Stimulated activated CD4-positive, alpha-beta T cell treated with anti-CD3 and anti-CD28 coated beads, Interleukin-12 subunit alpha, Interleukin-12 subunit beta, amount 100 ng/mL, for 48 hours (primary cell): ENCODE measurements around the gene DLGAP1.

ENCODE experiments used
- DNase-seq, 3 donors: peaks; one replicate each; pipeline ENCODE4 v3.0.0-alpha.2; 2020; ENCODE audit warnings: low read depth in 2 of 3, low spot score in 1 of 3

DLGAP1 gene

DNA sequence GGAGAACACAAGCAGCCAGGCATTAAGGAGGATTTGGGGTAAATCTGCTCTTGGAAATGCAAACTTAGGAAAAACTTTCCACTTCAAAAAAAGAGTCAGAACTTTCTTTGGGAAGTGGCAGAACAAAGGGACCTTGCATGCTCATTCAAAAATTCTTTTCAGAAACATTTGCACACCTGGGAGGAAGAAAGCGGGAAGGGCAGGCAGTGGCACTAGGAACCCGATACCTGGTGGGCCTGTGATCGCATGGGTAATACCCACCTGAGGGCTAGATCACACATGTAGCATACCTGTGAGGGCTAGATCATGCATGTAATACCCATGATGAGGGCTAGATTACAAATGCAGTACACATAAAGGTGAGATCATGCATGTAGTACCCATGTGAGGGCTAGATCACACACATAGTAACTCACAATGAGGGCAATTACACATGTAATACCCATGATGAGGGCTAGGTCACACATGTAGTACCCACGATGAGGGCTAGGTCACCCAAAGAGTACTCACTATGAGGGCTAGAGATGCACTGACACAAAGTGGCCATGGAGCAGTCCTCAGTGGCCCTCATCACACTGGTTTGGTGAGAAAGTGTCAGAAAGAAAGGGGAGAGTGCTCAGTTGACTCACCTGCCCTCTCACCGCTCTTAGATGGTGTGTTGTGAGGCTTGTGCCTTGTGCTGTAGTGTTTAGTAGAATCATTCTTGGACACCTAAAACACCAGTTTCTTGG, 212.5 kb downstream of the DLGAP1 start:
- no peak for DNase-seq

GRCh38 chr18:4241090-4241617, 214.0 kb downstream of the DLGAP1 start:
- DNase-seq, result no peak

DNA sequence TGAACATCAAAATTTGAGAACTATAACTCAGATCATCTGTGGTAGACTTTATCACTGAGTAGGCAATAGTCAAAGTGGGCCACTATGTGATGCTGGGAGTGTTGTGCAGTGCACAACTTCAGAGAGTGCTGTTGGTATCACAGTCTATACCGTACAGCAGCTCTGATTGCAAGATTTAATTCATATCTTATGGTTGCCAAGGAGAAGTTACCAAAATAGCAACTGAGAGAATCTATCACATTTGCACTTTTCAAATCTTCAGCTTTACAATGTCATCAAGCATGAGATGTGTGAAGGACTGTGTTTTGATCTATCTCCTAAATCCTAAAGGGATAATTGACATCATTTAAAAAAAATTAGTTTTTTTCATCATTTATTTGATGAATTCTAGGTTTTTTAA, 216.1 kb downstream of the DLGAP1 start:
- no peak for DNase-seq

GRCh38 chr18:4237664-4238041, 217.5 kb downstream of the DLGAP1 start:
- no peak for DNase-seq

DNA sequence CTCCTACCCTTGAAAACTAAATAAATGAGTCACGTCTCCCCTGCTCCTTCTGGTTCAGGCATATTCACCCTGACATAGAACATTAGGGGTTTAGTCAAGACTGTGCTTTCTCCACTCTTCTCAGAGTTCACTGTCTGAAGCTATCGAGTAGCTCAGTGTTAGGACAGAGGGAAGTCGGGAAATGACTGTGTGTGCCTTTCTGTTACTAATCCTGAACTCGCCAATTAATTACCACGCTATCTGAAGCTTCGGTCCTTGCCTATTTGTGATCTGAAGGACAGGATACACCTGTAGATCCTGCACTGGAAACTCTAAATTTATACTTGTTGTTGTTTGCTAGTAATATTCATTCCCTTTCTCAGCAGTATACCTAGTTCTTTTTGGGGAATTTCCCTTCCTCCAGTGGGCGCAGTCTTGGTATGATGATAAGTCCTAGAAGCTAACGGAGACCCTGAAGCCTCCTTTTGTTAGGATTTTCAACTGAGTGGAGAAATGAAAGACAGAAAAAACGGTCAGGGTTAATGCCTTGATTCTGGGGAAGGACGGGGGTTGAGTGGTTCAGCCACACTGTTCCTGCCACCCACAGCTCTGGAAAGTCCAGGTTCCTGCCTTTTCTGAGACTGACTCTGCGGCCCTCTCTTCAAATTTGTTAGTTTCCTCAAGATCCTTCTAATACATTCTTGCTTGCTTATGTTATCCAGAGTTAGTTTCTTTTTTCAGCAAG, 218.0 kb downstream of the DLGAP1 start:
- DNase-seq, result no peak

GRCh38 chr18:4233468-4233867, 221.6 kb downstream of the DLGAP1 start:
- no peak for DNase-seq

DNA sequence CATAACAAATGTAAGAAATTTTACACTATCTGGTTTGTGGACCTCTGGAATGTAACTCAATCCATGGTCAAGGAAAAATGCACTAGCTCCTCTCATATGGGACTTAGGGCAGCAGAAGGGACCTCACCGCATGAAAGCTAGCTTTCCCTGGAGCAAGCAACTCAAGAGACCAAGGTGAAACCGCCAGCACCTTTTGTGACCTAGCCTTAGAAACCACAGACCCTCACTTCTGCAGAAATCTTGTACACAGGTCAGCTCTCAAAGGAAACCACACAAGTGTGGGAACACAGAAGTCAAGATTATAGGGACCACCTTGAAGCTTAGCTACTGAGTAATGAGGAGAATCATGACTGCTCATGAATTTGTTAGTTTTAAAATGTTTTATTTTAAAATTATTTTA, 222.5 kb downstream of the DLGAP1 start:
- DNase-seq, result no peak

- DNase-seq, result no peak
These were observed 223.8 kb downstream of the DLGAP1 start for GRCh38 chr18:4231260-4231659.

GRCh38 chr18:4230450-4231168, 224.5 kb downstream of the DLGAP1 start:
- no peak for DNase-seq

DNA sequence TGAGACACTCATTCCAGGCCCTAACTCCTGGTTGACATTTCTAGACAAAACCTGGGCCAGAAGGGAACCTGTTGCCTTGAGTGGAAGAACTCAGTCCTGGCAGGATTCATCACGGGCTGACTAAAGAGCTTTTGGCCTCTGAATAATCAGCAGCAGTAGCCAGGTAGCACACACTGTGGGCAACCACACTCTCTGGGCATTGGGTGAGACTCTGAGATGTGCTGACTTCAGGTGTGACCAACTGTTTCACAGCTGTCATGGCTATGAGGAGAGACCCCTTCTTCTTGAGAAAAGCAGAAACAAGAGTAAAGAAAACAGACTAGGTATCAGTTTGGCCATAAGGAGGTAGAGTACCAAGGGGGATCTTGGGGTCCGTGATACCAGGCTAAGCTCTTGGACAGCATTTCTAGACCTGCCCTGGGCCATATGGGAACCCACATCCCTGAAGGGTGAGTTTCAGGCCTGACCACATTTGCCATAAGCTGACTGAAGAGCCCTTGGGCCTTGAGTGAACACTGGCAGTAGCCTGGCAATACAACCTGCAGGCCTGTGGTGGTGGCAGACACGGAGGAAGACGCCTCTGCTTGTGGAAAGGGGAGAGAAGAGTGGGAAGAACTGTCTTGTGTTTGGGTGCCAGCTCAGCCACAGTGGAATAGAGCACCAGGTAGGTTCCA, 230.9 kb downstream of the DLGAP1 start:
- no peak for DNase-seq

- no peak for DNase-seq
These were observed 243.8 kb downstream of the DLGAP1 start for GRCh38 chr18:4211111-4211837.

GRCh38 chr18:4208366-4208765, 246.7 kb downstream of the DLGAP1 start:
- DNase-seq, result no peak

DNA sequence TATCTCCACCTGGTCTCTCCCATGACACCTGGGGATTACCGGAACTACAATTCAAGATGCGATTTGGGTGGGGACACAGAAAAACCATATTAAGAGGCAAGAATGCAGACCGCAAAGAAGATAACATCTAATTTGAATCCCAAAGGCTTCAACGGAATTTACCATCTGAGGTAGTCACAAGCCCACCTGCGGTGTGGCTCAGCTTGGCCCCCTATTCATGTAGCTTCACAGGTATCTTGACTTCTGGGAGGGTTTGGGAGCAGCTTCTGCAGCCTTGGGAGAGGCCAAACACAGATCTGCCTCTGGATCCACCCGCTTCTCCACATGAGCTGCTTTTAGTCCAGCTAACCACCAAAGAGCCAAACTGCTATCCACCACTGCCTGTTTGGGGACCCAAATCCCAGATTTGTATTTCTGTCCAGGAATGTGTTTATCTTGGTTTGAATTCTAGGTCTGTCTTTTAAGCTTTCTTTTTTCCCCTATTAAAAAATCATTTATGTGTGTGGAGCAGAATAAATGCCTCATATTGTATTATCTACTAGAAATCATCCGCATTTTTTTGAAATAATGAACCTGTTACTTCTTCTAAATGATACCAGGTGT, 247.6 kb downstream of the DLGAP1 start:
- no peak for DNase-seq

GRCh38 chr18:4204438-4204720, 250.7 kb downstream of the DLGAP1 start:
- no peak for DNase-seq

DNA sequence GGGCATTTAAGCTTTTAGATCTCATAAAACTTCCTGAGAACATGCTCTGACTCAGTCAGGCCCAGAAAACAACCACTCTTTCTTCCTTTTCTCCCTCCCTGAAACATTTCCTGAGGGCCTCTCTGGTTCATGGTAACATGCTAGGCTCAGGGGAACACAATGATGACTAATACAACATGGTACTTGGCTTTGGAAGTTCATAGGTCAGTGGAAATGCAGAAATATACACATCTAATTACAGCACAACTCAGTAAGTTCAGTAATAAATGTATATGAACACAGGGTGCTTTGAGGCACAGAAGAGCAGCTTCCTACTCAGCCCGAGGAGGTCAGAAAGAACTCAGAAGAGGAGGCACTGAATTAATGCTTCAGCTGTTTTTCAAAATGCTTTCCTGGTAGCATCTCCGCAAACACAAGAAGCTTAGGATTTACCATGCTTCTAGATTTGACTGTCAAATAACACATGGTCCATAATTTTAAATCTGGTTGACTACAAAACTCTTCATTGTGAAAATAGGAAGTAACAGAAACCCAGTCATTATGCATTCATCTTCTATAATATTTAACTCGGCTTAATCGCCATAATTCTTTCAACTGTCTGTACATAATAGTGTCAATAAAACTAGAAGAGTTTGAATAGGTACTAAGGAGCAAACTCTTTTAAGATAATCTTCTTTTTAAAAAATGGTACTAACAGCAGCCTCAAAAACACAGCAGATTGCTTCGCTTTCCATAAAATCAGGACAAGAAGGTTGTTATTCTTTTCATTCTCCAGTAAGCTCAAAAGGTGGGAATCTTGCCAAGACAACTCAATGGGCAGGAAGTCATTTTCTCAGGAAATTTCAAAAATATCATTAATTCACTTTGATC, 251.3 kb downstream of the DLGAP1 start:
- DNase-seq, result no peak

GRCh38 chr18:4200399-4200798, 254.7 kb downstream of the DLGAP1 start:
- DNase-seq, result no peak

GRCh38 chr18:4198956-4199355, 256.2 kb downstream of the DLGAP1 start:
- DNase-seq, result no peak

- no peak for DNase-seq
These were observed 258.8 kb downstream of the DLGAP1 start for GRCh38 chr18:4196351-4196750.

DNA sequence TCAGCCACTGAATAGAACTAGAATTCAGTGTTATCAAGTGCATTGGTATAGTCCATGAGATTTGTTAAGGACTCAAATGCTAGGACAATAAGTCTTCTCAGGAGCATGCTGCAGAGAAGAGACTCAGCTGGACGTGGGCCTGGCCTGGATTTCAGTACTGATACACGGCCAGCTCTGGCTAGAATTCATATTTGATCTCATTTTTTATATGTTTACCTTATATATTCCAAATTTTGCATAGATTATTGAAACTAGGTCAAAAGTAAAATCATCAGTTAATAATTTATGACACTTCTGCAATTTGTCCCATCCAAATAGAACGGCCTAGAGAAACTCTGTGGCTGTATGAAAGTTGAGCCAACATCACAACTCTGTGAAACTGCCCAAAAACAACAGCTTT, 262.0 kb downstream of the DLGAP1 start:
- DNase-seq, result no peak
